Hepatocyte (in vitro differentiated cells): ENCODE results near the gene FRMD4B. TPM values are rescaled to one million over a fixed set of nuclear protein-coding genes. Genes with fewer than 3 reads are reported as not detected.
A peak's percentile ranks its signal among the peaks of the same experiment; 100 is the strongest.

Source experiments
- DNase-seq: peaks from one replicate; pipeline ENCODE4 v3.0.0-alpha.2; 2016; ENCODE audit warnings: low spot score
- H2AFZ ChIP-seq: fragments of 200-600 bp; sonication (generic); 2 replicates; pipeline ENCODE4 v1.6.0; 2016; ENCODE audit warnings: antibody characterized with exemption, mild to moderate bottlenecking
- H3K27ac ChIP-seq: fragments of 200-600 bp; sonication (generic); 2 replicates; pipeline ENCODE4 v1.5.1; 2016; ENCODE audit warnings: mild to moderate bottlenecking
- H3K27me3 ChIP-seq: fragments of 200-600 bp; sonication (generic); 2 replicates; pipeline ENCODE4 v1.6.1; 2016
- H3K36me3 ChIP-seq: fragments of 200-600 bp; sonication (generic); replicated peaks from 2 replicates; pipeline ENCODE4 v1.5.1; 2016; ENCODE audit warnings: low read depth; ENCODE audit not compliant: insufficient read depth
- H3K4me1 ChIP-seq: fragments of 200-600 bp; sonication (generic); 2 replicates; pipeline ENCODE4 v1.5.1; 2016; ENCODE audit warnings: mild to moderate bottlenecking, moderate library complexity; ENCODE audit not compliant: insufficient read depth
- H3K4me2 ChIP-seq: fragments of 200-600 bp; sonication (generic); 2 replicates; pipeline ENCODE4 v1.6.0; 2016
- H3K4me3 ChIP-seq: fragments of 200-600 bp; sonication (generic); 2 replicates; pipeline ENCODE4 v1.5.1; 2016; ENCODE audit warnings: mild to moderate bottlenecking
- H3K79me2 ChIP-seq: fragments of 200-600 bp; sonication (generic); 2 replicates; pipeline ENCODE4 v1.6.0; 2017; ENCODE audit warnings: mild to moderate bottlenecking
- H3K9me2 ChIP-seq: fragments of 200-600 bp; sonication (generic); replicated peaks from 2 replicates; pipeline ENCODE4 v1.6.0; 2017; ENCODE audit warnings: mild to moderate bottlenecking; ENCODE audit not compliant: insufficient read depth
- H3K9me3 ChIP-seq: fragments of 200-600 bp; sonication (generic); 2 replicates; pipeline ENCODE4 v1.5.1; 2016; ENCODE audit warnings: low read depth, mild to moderate bottlenecking
- H4K20me1 ChIP-seq: fragments of 200-600 bp; sonication (generic); 2 replicates; pipeline ENCODE4 v1.6.0; 2016; ENCODE audit warnings: mild to moderate bottlenecking; ENCODE audit not compliant: insufficient read depth, poor library complexity, severe bottlenecking
- CTCF ChIP-seq: fragments of 200-600 bp; sonication (generic); IDR thresholded peaks from 2 replicates; pipeline ENCODE4 v1.5.1; 2016; ENCODE audit warnings: antibody characterized with exemption, mild to moderate bottlenecking; ENCODE audit not compliant: poor library complexity
- EZH2 ChIP-seq: fragments of 200-600 bp; sonication (generic); IDR thresholded peaks from 2 replicates; pipeline ENCODE4 v1.6.1; 2016; ENCODE audit warnings: antibody characterized with exemption, mild to moderate bottlenecking, borderline replicate concordance
- EZH2phosphoT487 ChIP-seq: fragments of 200-600 bp; sonication (generic); IDR thresholded peaks from one replicate; pipeline ENCODE4 v1.6.1; 2018; ENCODE audit warnings: antibody characterized with exemption, mild to moderate bottlenecking, low read depth, moderate library complexity; ENCODE audit not compliant: unreplicated experiment, severe bottlenecking
- WGBS: methylation state at CpG from one replicate; pipeline ENCODE4 v1.1.6; 2016; ENCODE audit warnings: low lambda C conversion rate; ENCODE audit errors: missing lambda C conversion rate; 5-methylcytosine and 5-hydroxymethylcytosine counted together
- polyA plus RNA-seq: library from polyadenylated mRNA; unstranded; fragments of >200 nt; fragmentation: Nextera tagmentation; extraction: Ambion mirVana; gene quantifications from 2 replicates; pipeline ENCODE4 v1.2.1, GENCODE V29; 2016
- total RNA-seq: library from RNA; depleted of rRNA; stranded (reverse); fragments of >200 nt; gene quantifications from 2 replicates; pipeline ENCODE4 v1.2.3, GENCODE V29; 2014

FRMD4B gene
- total and polyA plus RNA-seq, 2 experiments from 2014 or later = 10.8 to 28.1 TPM

DNA sequence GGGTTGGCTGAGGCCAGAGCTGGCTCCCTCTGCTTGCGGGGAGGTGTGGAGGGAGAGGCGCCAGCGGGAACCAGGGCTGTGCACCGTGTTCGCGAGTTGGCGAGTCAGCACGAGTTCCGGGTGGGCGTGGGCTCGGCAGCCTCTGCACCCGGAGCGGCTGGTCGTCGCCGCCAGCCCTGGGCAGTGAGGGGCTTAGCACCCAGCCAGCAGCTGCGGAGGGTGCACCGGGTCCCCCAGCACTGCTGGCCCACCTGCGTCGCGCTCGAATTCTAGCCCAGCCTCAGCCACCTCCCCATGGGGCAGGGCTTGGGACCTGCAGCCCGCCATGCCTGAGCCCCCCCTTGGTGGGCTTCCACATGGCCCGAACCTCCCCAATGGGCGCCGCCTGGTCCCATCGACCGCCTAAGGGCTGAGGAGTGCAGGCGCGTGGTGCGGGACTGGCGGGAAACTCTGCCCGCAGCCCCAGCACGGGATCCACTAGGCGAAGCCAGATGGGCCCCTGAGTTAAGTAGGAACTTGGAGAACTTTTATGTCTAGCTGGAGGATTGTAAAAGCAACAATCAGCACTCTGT, 125.6 kb downstream of the FRMD4B start:
- Histone ChIP-seq H3K27ac (no peak overlapping the region), H3K9me3 (no peaks in the 10 kb centered on the region), H3K36me3 (no peaks in the 10 kb centered on the region), H3K27me3 (no peaks in the 10 kb centered on the region), H3K79me2 (no peaks in the 10 kb centered on the region), H3K4me2 (no peak overlapping the region), H3K4me3 (no peak overlapping the region), H3K9me2 (no peaks in the 10 kb centered on the region), H3K4me1 (no peaks in the 10 kb centered on the region), H2AFZ (no peak overlapping the region), H4K20me1 (no peaks in the 10 kb centered on the region)
- 98% methylated on average over 27 of the region's 35 CpGs for WGBS
- TF ChIP-seq EZH2 (no peak), CTCF (no peak), EZH2phosphoT487 (no peak)
- no peak for DNase-seq

- Histone ChIP-seq H2AFZ (no peak overlapping the region), H3K36me3 (no peaks in the 10 kb centered on the region), H3K4me3 (no peak overlapping the region), H3K4me2 (no peak overlapping the region), H3K27ac (no peak overlapping the region), H3K27me3 (no peaks in the 10 kb centered on the region), H3K9me3 (no peaks in the 10 kb centered on the region), H3K4me1 (no peaks in the 10 kb centered on the region), H4K20me1 (no peaks in the 10 kb centered on the region), H3K9me2 (no peaks in the 10 kb centered on the region), H3K79me2 (no peaks in the 10 kb centered on the region)
- DNase-seq = no peak
- TF ChIP-seq CTCF (no peak), EZH2 (no peak), EZH2phosphoT487 (no peak)
- WGBS = 90% methylated on average over 9 of the region's 9 CpGs
Observed at GRCh38 chr3:69259125-69259524, 126.8 kb downstream of the FRMD4B start.

DNA sequence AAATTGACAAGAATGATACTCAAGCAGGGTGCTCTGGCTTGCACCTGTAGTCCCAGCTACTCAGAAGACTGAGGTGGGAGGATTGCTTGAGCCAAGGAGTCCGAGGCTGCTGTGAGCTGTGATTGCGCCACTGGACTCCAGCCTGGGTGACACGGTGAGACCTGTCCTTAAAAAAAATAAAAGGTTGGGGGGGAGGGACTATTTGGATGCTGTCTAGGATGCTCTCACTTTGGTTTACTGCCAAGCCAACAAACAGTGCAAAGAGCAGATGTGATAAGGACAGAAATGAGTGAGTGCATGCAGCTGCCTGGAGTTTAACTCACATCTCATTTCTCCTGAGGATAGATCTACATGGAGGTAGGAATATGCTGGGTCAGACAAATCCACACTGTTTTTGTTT, 130.0 kb downstream of the FRMD4B start:
- Histone ChIP-seq H3K4me1 (peaks cover 5% of the 10 kb centered on the region), H3K79me2 (no peaks in the 10 kb centered on the region), H4K20me1 (no peaks in the 10 kb centered on the region), H3K9me2 (no peaks in the 10 kb centered on the region), H3K4me3 (no peak overlapping the region), H2AFZ (no peak overlapping the region), H3K27ac (no peak overlapping the region), H3K4me2 (no peak overlapping the region), H3K36me3 (no peaks in the 10 kb centered on the region), H3K9me3 (no peaks in the 10 kb centered on the region), H3K27me3 (no peaks in the 10 kb centered on the region)
- TF ChIP-seq CTCF (no peak), EZH2phosphoT487 (no peak), EZH2 (no peak)
- peak; percentile 61 for DNase-seq
- 58% methylated on average over 3 of the region's 3 CpGs for WGBS

- Histone ChIP-seq H3K4me1 (peaks cover 13% of the 10 kb centered on the region), H3K4me2 (no peak overlapping the region), H3K79me2 (no peaks in the 10 kb centered on the region), H2AFZ (no peak overlapping the region), H3K9me2 (no peaks in the 10 kb centered on the region), H3K36me3 (no peaks in the 10 kb centered on the region), H3K27ac (no peak overlapping the region), H3K9me3 (no peaks in the 10 kb centered on the region), H4K20me1 (no peaks in the 10 kb centered on the region), H3K27me3 (no peaks in the 10 kb centered on the region), H3K4me3 (no peak overlapping the region)
- WGBS = 95% methylated on average over 4 of the region's 4 CpGs
- TF ChIP-seq EZH2 (no peak), CTCF (no peak), EZH2phosphoT487 (no peak)
- no peak for DNase-seq
Observed at GRCh38 chr3:69254351-69254750, 131.5 kb downstream of the FRMD4B start.
